GM20431 (cell line): ENCODE data around the gene PPRC1.
"Not testable (repeated sequence)": the region's sequence is repeated elsewhere in the genome, so short reads cannot be mapped to it uniquely, and the experiment has no call there.

ENCODE experiments used
- in situ Hi-C: fragments of 300-500 bp; cut with MseI, MboI; formaldehyde crosslinking; loops from one replicate; pipeline ENCODE4 v1.15.0; 2020; ENCODE audit warnings: low sequenced_read_pairs; ENCODE audit not compliant: unreplicated experiment

Gene PPRC1

DNA sequence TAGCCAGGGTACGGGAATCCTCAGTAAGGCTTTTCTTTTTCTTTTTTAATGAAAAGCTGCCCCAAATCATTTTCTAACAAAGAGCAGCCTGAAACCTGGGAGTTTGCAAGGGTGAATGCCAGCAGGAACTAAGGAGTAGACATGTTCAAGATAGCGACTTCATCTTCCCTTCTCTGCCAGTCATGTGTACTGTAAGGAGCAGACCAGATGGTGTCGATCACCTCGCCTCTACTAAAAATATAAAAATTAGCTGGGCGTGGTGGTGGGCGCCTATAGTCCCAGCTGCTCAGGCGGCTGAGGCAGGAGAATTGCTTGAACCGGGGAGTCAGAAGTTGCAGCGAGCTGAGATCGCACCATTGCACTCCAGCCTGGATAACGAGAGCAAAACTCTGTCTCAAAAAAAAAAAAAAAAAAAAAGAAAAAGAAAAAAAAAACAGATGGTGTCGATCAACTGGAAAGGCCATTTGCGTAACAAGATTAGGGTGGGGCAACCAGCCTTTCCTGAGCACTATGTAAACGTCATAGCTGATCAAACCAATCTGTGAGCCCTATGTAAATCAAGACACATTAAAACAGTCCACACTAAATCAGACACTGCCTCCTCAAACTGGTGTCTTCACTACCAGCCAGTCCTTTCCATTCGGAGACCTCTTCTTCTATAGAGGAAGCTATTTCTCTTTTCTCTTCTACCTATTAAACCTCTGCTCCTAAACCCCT is 53.1 kb downstream of the PPRC1 start:
- in situ Hi-C loops, result no loop called here

GRCh38 chr10:102188298-102188940 is 55.6 kb downstream of the PPRC1 start:
- in situ Hi-C loops, result no loop called here

DNA sequence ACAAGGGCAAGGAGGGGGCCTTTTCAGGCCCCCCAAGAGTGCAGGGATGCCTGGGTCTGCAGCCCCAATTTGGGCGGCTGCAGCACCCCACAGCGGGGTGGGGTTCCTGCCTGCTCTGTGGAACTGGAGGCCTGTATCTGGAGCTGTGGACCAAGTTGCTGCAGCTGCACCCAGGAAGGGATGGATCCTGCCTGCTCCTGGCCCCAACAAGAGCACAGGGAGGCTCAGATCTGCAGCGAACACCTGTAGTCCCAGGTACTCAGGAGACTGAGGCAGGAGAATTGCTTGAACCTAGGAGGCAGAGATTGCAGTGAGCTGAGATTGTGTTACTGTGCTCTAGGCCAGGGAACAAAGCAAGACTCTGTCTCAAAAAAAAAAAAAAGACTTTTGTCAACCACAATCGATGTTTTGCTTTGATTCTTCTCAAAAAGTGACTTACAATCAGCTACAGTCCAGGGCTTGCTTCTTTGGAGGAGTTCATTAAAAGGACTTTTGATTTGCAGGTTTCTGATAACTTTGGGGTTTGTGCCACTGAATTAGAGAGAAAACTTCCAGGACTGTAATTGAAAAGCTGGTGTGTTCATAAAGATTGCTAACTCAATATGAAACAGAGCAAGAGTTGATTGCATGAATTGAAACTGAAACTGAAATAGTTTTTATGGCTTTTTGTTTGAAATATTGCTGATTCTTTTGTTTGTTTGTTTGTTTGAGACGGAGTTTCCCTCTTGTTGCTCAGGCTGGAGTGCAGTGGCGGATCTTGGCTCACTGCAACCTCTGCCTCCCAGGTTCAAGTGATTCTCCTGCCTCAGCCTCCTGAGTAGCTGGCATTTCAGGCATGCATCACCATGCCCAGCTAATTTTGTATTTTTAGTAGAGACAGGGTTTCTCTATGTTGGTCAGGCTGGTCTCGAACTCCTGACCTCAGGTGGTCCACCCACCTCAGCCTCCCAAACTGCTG is 56.4 kb downstream of the PPRC1 start:
- in situ Hi-C loops, result not testable (repeated sequence)

DNA sequence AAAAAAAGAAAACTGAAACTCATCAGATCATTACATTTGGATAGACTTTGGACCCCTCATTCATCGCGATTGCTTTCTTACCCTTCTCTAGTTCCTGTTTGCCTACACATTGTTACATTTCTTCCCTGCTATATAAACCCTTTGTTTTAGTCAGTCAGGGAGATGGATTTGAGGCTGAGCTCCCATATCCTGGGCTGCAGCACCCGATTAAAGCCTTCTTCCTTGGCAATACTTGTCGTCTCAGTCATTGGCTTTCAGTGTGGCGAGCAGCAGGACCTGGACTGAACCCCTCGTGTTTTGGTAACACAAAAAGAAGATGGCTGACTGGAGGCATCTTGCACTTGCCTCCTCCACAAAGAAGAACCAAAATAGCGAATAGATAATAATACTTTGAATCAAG is 59.1 kb downstream of the PPRC1 start:
- in situ Hi-C loops, result no loop called here

GRCh38 chr10:102195296-102195870 is 62.5 kb downstream of the PPRC1 start:
- in situ Hi-C loops, result no loop called here

GRCh38 chr10:102196893-102197292 is 64.1 kb downstream of the PPRC1 start:
- in situ Hi-C loops, result no loop called here

DNA sequence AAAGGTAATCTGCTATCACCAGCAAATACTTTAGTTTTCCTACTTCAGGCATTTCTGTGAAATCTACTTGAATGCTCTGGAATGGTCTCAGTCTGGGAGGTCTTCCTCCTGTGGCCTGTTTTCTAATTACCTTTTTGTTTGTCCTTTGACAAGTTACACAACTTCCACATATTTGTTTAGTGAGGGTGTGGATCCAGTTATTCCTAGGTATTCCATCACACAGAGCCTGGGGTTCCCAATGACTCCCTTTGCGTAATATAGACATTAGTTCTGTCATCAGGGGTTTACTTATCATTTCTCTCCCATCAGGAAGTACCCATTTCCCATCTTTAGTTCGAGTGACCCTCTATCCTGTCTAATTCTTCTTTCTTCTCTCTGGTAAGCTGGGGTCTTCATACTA is 65.2 kb downstream of the PPRC1 start:
- in situ Hi-C loops, result no loop called here
